ENCODE results near the gene BOD1L2.

Gene BOD1L2

DNA sequence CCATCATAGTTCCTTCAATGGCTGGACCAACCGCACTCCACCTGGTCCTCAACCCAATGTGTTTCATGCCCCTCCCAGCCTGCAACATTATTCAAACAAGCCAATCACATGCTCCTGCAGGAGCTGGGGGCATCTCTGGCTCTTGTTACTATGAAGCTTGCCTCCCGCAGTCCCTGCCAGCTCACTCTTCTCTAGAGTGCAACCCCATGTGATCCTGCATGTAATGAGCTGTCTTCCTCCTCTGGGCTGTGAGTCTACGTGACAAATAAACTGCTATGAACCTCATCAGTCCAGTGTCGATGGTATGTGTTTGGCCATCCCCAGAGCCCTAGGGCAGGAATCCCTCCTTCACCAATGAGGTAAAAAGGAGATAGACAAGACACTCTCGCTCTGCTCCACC is 15.8 kb upstream of the BOD1L2 start:
- no peaks in the 10 kb centered on the region for H3K4me1 ChIP-seq (ENCODE audit: control insufficient read depth in 1 of 2, insufficient read depth in 2 of 2, low read length in 2 of 2)
- peaks cover 0 to 2% of the 10 kb centered on the region in 2 donors for H3K9me3 ChIP-seq (ENCODE audit: control insufficient read depth in 1 of 2, low read length in 2 of 2)
- H3K27me3 ChIP-seq (ENCODE audit: control insufficient read depth in 1 of 2, insufficient read depth in 2 of 2, low read length in 2 of 2), result no peaks in the 10 kb centered on the region
- no peaks in the 10 kb centered on the region for H3K36me3 ChIP-seq (ENCODE audit: control insufficient read depth in 1 of 2, insufficient read depth in 2 of 2, low read length in 2 of 2)
- no peak overlapping the region for H3K9ac ChIP-seq (ENCODE audit: low read depth in 1 of 2, low read length in 2 of 2)
- no peak overlapping the region for H3K4me3 ChIP-seq (ENCODE audit: low read depth in 1 of 2, low read length in 2 of 2)
- H3K27ac ChIP-seq (ENCODE audit: low read depth, low read length), result no peak overlapping the region

DNA sequence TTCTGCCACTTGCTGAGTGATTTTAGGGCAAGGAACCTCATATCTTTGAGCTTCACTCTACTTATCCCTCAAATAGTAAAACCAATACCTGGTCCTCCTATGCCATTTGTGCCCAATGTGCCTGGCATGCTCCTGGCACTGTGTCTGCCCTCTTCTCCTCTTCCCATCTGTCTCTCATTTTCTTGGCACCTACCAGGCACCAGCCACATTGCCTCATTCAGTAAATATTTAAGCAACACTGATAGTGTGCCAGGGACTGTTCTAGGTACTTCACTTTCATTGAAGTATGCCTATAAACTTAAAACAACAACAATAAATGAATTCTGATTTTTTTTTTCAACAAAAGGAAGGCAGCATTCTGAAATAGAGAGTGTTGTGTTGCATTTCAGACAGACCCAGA is 15.1 kb upstream of the BOD1L2 start:
- no peak overlapping the region for H3K9ac ChIP-seq (ENCODE audit: low read depth in 1 of 2, low read length in 2 of 2)
- no peak overlapping the region for H3K27ac ChIP-seq (ENCODE audit: low read depth, low read length)
- H3K4me1 ChIP-seq (ENCODE audit: control insufficient read depth in 1 of 2, insufficient read depth in 2 of 2, low read length in 2 of 2), result no peaks in the 10 kb centered on the region
- H3K4me3 ChIP-seq (ENCODE audit: low read depth in 1 of 2, low read length in 2 of 2), result no peak overlapping the region
- H3K27me3 ChIP-seq (ENCODE audit: control insufficient read depth in 1 of 2, insufficient read depth in 2 of 2, low read length in 2 of 2), result no peaks in the 10 kb centered on the region
- H3K36me3 ChIP-seq (ENCODE audit: control insufficient read depth in 1 of 2, insufficient read depth in 2 of 2, low read length in 2 of 2), result no peaks in the 10 kb centered on the region
- peaks cover 0 to 5% of the 10 kb centered on the region in 2 donors for H3K9me3 ChIP-seq (ENCODE audit: control insufficient read depth in 1 of 2, low read length in 2 of 2)

DNA sequence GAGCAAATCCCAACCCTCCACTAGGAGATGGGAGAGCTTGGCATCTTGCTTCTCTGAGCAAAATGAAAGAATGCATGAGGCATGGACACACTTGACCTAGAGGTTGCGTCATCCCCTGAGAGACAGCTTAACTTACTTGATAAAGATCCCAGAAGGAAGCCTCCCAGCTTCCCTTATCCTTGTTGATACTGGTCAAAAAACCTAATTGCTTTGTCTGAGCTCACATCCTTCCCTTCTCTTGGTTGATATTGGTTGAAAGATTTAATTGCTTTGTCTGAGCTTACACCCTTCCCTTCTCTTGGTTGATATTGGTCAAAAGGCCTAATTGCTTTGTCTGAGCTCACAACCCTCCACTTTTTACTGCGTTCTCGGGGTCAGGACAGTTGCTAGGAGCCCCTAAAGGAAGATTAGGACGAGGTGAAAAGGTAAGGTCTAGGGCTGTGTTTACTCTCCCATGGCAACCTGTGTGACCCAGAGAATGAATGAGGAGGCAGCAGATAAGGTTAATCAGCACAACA is 12.2 kb upstream of the BOD1L2 start:
- H3K36me3 ChIP-seq (ENCODE audit: control insufficient read depth in 1 of 2, insufficient read depth in 2 of 2, low read length in 2 of 2), result no peaks in the 10 kb centered on the region
- peaks cover 0 to 5% of the 10 kb centered on the region in 2 donors for H3K9me3 ChIP-seq (ENCODE audit: control insufficient read depth in 1 of 2, low read length in 2 of 2)
- H3K9ac ChIP-seq (ENCODE audit: low read depth in 1 of 2, low read length in 2 of 2), result no peak overlapping the region
- H3K4me1 ChIP-seq (ENCODE audit: control insufficient read depth in 1 of 2, insufficient read depth in 2 of 2, low read length in 2 of 2), result no peaks in the 10 kb centered on the region
- no peak overlapping the region for H3K4me3 ChIP-seq (ENCODE audit: low read depth in 1 of 2, low read length in 2 of 2)
- H3K27ac ChIP-seq (ENCODE audit: low read depth, low read length), result no peak overlapping the region
- H3K27me3 ChIP-seq (ENCODE audit: control insufficient read depth in 1 of 2, insufficient read depth in 2 of 2, low read length in 2 of 2), result peaks cover 0 to 5% of the 10 kb centered on the region in 2 donors

DNA sequence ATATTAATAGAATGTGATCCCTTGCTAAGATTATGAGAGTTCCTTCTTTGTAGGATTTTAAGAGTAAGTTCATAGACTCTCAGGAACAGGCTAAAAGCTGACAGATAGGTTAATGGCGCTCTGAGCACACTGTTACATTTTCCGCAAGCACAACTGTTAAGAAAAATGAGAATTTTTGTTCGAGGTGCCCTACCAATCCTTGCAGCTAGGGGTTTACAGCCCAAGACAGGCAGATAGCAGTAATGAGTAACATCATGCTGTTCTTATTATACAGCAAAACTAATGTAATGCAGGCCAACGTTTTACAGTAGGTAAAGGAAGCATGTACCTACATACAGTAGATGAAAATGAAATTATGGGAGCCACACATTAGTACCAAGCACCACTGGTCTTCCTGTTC is 11.2 kb upstream of the BOD1L2 start:
- Histone ChIP-seq H3K9me3 (ENCODE audit: control insufficient read depth in 1 of 2, low read length in 2 of 2) (peaks cover 0 to 5% of the 10 kb centered on the region in 2 donors), H3K4me1 (ENCODE audit: control insufficient read depth in 1 of 2, insufficient read depth in 2 of 2, low read length in 2 of 2) (no peaks in the 10 kb centered on the region), H3K36me3 (ENCODE audit: control insufficient read depth in 1 of 2, insufficient read depth in 2 of 2, low read length in 2 of 2) (no peaks in the 10 kb centered on the region), H3K9ac (ENCODE audit: low read depth in 1 of 2, low read length in 2 of 2) (no peak overlapping the region), H3K27ac (ENCODE audit: low read depth, low read length) (no peak overlapping the region), H3K4me3 (ENCODE audit: low read depth in 1 of 2, low read length in 2 of 2) (no peak overlapping the region), H3K27me3 (ENCODE audit: control insufficient read depth in 1 of 2, insufficient read depth in 2 of 2, low read length in 2 of 2) (peaks cover 0 to 5% of the 10 kb centered on the region in 2 donors)

GRCh38 chr18:57137847-57138246 is 9.0 kb upstream of the BOD1L2 start:
- H3K27me3 ChIP-seq (ENCODE audit: control insufficient read depth in 1 of 2, insufficient read depth in 2 of 2, low read length in 2 of 2), result peaks cover 0 to 5% of the 10 kb centered on the region in 2 donors
- H3K27ac ChIP-seq (ENCODE audit: low read depth, low read length), result no peak overlapping the region
- H3K4me3 ChIP-seq (ENCODE audit: low read depth in 1 of 2, low read length in 2 of 2), result no peak overlapping the region
- H3K9me3 ChIP-seq (ENCODE audit: control insufficient read depth in 1 of 2, low read length in 2 of 2), result peaks cover 0 to 5% of the 10 kb centered on the region in 2 donors
- H3K4me1 ChIP-seq (ENCODE audit: control insufficient read depth in 1 of 2, insufficient read depth in 2 of 2, low read length in 2 of 2), result peaks cover 11 to 14% of the 10 kb centered on the region in 2 donors
- no peaks in the 10 kb centered on the region for H3K36me3 ChIP-seq (ENCODE audit: control insufficient read depth in 1 of 2, insufficient read depth in 2 of 2, low read length in 2 of 2)
- no peak overlapping the region for H3K9ac ChIP-seq (ENCODE audit: low read depth in 1 of 2, low read length in 2 of 2)

DNA sequence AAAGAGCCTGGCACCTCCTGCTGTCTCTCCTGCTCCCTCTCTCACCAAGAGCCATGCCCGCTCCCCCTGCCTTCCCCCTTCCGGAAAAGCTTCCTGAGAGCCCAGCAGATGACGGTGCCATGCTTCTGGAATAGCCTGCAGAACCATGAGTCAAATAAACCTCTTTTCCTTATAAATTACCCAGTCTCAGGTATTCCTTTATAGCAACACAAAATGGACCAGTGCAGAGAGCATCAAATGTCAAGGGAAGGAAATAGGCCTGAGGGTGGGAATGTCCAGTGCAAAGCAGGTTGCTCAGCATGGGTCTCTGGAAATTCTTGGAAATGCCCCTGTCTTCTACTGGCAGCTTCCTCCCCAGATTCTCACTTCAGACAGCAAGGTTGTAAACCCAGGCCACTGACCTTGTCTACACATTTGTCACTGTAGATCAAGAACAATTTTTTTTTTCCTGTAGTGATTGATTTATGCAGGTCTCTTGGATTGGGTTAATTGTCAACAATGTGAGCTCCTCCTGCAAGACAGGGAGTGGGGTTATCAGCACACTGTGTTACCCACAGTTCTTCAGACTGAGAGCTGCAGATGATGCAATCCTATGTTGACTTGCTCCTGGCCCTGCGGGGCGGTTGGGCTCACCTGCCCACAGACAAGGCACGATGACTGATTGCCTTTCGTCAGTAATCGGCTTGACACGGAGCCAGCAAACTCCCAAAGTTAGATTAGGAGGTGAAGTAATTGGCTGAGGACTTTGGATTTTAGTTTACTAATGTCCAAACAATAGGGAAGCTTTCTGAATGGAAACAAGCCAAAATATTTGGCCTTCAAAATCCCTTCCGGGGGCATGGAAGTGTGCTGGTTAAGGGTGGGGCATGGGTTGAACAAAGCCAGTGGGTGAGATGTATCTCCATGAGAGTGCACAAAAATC is 5.4 kb upstream of the BOD1L2 start:
- H3K27ac ChIP-seq (ENCODE audit: low read depth, low read length), result no peak overlapping the region
- no peaks in the 10 kb centered on the region for H3K9me3 ChIP-seq (ENCODE audit: control insufficient read depth in 1 of 2, low read length in 2 of 2)
- no peak overlapping the region for H3K9ac ChIP-seq (ENCODE audit: low read depth in 1 of 2, low read length in 2 of 2)
- H3K36me3 ChIP-seq (ENCODE audit: control insufficient read depth in 1 of 2, insufficient read depth in 2 of 2, low read length in 2 of 2), result no peaks in the 10 kb centered on the region
- peaks cover 12 to 14% of the 10 kb centered on the region in 2 donors for H3K4me1 ChIP-seq (ENCODE audit: control insufficient read depth in 1 of 2, insufficient read depth in 2 of 2, low read length in 2 of 2)
- H3K4me3 ChIP-seq (ENCODE audit: low read depth in 1 of 2, low read length in 2 of 2), result no peak overlapping the region
- peaks cover 0 to 5% of the 10 kb centered on the region in 2 donors for H3K27me3 ChIP-seq (ENCODE audit: control insufficient read depth in 1 of 2, insufficient read depth in 2 of 2, low read length in 2 of 2)

DNA sequence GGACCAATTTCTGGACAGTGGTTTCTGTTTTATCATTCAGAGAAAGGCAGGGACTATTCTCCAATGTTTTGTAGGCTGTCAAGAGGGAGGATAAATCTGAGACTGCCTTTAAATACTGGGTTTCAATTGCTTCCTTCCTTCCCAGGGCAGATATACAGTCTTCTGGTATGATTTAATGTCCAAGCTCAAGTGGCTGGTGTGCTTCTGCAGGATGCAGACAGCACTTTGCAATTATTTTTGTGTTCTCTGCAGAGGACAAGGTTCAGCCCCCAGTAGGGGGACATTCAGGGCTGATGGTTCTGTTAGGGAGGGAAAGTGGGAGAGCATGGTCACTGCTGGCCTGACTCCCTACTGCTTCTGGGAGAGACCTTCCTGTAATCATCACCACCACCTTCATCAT is 4.6 kb upstream of the BOD1L2 start:
- Histone ChIP-seq H3K27ac (ENCODE audit: low read depth, low read length) (no peak overlapping the region), H3K27me3 (ENCODE audit: control insufficient read depth in 1 of 2, insufficient read depth in 2 of 2, low read length in 2 of 2) (peaks cover 0 to 5% of the 10 kb centered on the region in 2 donors)

GRCh38 chr18:57143265-57143664 is 3.6 kb upstream of the BOD1L2 start:
- Histone ChIP-seq H3K4me1 (ENCODE audit: control insufficient read depth in 1 of 2, insufficient read depth in 2 of 2, low read length in 2 of 2) (peaks cover 12 to 14% of the 10 kb centered on the region in 2 donors), H3K27me3 (ENCODE audit: control insufficient read depth in 1 of 2, insufficient read depth in 2 of 2, low read length in 2 of 2) (peaks cover 0 to 5% of the 10 kb centered on the region in 2 donors), H3K9ac (ENCODE audit: low read depth in 1 of 2, low read length in 2 of 2) (no peak overlapping the region), H3K27ac (ENCODE audit: low read depth, low read length) (no peak overlapping the region), H3K36me3 (ENCODE audit: control insufficient read depth in 1 of 2, insufficient read depth in 2 of 2, low read length in 2 of 2) (no peaks in the 10 kb centered on the region), H3K4me3 (ENCODE audit: low read depth in 1 of 2, low read length in 2 of 2) (no peak overlapping the region), H3K9me3 (ENCODE audit: control insufficient read depth in 1 of 2, low read length in 2 of 2) (no peaks in the 10 kb centered on the region)

More for the DNA sequence above, 4.6 kb upstream of the BOD1L2 start:
- H3K4me3 ChIP-seq (ENCODE audit: low read depth in 1 of 2, low read length in 2 of 2), result no peak overlapping the region
- H3K9me3 ChIP-seq (ENCODE audit: control insufficient read depth in 1 of 2, low read length in 2 of 2), result no peaks in the 10 kb centered on the region
- peaks cover 12 to 14% of the 10 kb centered on the region in 2 donors for H3K4me1 ChIP-seq (ENCODE audit: control insufficient read depth in 1 of 2, insufficient read depth in 2 of 2, low read length in 2 of 2)
- H3K9ac ChIP-seq (ENCODE audit: low read depth in 1 of 2, low read length in 2 of 2), result no peak overlapping the region
- H3K36me3 ChIP-seq (ENCODE audit: control insufficient read depth in 1 of 2, insufficient read depth in 2 of 2, low read length in 2 of 2), result no peaks in the 10 kb centered on the region

- Histone ChIP-seq H3K27me3 (ENCODE audit: control insufficient read depth in 1 of 2, insufficient read depth in 2 of 2, low read length in 2 of 2) (no peaks in the 10 kb centered on the region), H3K9me3 (ENCODE audit: control insufficient read depth in 1 of 2, low read length in 2 of 2) (no peaks in the 10 kb centered on the region), H3K4me3 (ENCODE audit: low read depth in 1 of 2, low read length in 2 of 2) (no peak overlapping the region), H3K36me3 (ENCODE audit: control insufficient read depth in 1 of 2, insufficient read depth in 2 of 2, low read length in 2 of 2) (no peaks in the 10 kb centered on the region), H3K9ac (ENCODE audit: low read depth in 1 of 2, low read length in 2 of 2) (no peak overlapping the region), H3K4me1 (ENCODE audit: control insufficient read depth in 1 of 2, insufficient read depth in 2 of 2, low read length in 2 of 2) (peaks cover 0 to 7% of the 10 kb centered on the region in 2 donors), H3K27ac (ENCODE audit: low read depth, low read length) (no peak overlapping the region)
Observed at GRCh38 chr18:57148263-57148662, 1.4 kb downstream of the BOD1L2 start.

GRCh38 chr18:57149051-57149450 is 2.2 kb downstream of the BOD1L2 start:
- Histone ChIP-seq H3K4me1 (ENCODE audit: control insufficient read depth in 1 of 2, insufficient read depth in 2 of 2, low read length in 2 of 2) (peaks cover 0 to 7% of the 10 kb centered on the region in 2 donors), H3K4me3 (ENCODE audit: low read depth in 1 of 2, low read length in 2 of 2) (no peak overlapping the region), H3K36me3 (ENCODE audit: control insufficient read depth in 1 of 2, insufficient read depth in 2 of 2, low read length in 2 of 2) (no peaks in the 10 kb centered on the region), H3K27me3 (ENCODE audit: control insufficient read depth in 1 of 2, insufficient read depth in 2 of 2, low read length in 2 of 2) (no peaks in the 10 kb centered on the region), H3K27ac (ENCODE audit: low read depth, low read length) (no peak overlapping the region), H3K9me3 (ENCODE audit: control insufficient read depth in 1 of 2, low read length in 2 of 2) (no peaks in the 10 kb centered on the region), H3K9ac (ENCODE audit: low read depth in 1 of 2, low read length in 2 of 2) (no peak overlapping the region)
